ENCODE data around the gene CHSY1. TPM values are rescaled to one million over a fixed set of nuclear protein-coding genes. Genes with fewer than 3 reads are reported as not detected.
"Not testable (repeated sequence)": the region's sequence is repeated elsewhere in the genome, so short reads cannot be mapped to it uniquely, and the experiment has no call there.

Gene CHSY1
- total RNA-seq, 1 donor from 2014 or later = 38.2 TPM

DNA sequence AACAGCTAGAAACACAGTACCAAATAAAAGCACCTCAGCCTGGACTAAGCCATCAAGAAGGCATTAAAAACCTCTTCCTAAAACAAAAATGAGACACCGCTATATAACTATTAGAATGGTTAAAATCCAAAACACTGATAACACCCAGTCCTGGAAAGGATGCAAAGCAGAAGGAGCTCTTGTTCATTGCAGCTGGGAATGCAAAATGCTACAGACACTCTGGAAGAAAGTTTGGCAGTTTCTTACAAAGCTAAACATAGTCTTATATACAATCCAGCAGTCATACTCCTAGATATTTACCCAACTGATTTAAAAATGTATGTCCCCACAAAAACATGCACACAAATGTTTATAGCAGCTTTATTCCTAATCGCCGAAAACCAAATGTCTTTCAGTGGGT lies 35.7 kb downstream of the CHSY1 start:
- Mint-ChIP-seq H3K27me3 (ENCODE audit: unreplicated experiment) (peaks cover 2% of the 10 kb centered on the region), H3K9me3 (ENCODE audit: unreplicated experiment) (peaks cover 6% of the 10 kb centered on the region), H3K4me1 (ENCODE audit: low read depth, unreplicated experiment) (peaks cover 23% of the 10 kb centered on the region), H3K27ac (ENCODE audit: unreplicated experiment) (no peak overlapping the region), H3K4me3 (ENCODE audit: unreplicated experiment) (no peak overlapping the region), H3K36me3 (ENCODE audit: unreplicated experiment) (no peaks in the 10 kb centered on the region)
- no peak for DNase-seq
- TF ChIP-seq, protein P1, sequence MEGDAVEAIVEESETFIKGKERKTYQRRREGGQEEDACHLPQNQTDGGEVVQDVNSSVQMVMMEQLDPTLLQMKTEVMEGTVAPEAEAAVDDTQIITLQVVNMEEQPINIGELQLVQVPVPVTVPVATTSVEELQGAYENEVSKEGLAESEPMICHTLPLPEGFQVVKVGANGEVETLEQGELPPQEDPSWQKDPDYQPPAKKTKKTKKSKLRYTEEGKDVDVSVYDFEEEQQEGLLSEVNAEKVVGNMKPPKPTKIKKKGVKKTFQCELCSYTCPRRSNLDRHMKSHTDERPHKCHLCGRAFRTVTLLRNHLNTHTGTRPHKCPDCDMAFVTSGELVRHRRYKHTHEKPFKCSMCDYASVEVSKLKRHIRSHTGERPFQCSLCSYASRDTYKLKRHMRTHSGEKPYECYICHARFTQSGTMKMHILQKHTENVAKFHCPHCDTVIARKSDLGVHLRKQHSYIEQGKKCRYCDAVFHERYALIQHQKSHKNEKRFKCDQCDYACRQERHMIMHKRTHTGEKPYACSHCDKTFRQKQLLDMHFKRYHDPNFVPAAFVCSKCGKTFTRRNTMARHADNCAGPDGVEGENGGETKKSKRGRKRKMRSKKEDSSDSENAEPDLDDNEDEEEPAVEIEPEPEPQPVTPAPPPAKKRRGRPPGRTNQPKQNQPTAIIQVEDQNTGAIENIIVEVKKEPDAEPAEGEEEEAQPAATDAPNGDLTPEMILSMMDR (IDR thresholded peaks at IDR 0.05; ENCODE audit: partially characterized antibody, unreplicated experiment) = no peak

GRCh38 chr15:101215681-101216080 lies 36.2 kb downstream of the CHSY1 start:
- H3K4me3 Mint-ChIP-seq (ENCODE audit: unreplicated experiment) = no peak overlapping the region
- peaks cover 20% of the 10 kb centered on the region for H3K4me1 Mint-ChIP-seq (ENCODE audit: low read depth, unreplicated experiment)
- TF ChIP-seq, protein P1 (IDR thresholded peaks at IDR 0.05; ENCODE audit: partially characterized antibody, unreplicated experiment) = no peak
- no peak for DNase-seq
- H3K9me3 Mint-ChIP-seq (ENCODE audit: unreplicated experiment) = peaks cover 6% of the 10 kb centered on the region
- peaks cover 1% of the 10 kb centered on the region for H3K27me3 Mint-ChIP-seq (ENCODE audit: unreplicated experiment)
- H3K27ac Mint-ChIP-seq (ENCODE audit: unreplicated experiment) = no peak overlapping the region
- H3K36me3 Mint-ChIP-seq (ENCODE audit: unreplicated experiment) = no peaks in the 10 kb centered on the region

DNA sequence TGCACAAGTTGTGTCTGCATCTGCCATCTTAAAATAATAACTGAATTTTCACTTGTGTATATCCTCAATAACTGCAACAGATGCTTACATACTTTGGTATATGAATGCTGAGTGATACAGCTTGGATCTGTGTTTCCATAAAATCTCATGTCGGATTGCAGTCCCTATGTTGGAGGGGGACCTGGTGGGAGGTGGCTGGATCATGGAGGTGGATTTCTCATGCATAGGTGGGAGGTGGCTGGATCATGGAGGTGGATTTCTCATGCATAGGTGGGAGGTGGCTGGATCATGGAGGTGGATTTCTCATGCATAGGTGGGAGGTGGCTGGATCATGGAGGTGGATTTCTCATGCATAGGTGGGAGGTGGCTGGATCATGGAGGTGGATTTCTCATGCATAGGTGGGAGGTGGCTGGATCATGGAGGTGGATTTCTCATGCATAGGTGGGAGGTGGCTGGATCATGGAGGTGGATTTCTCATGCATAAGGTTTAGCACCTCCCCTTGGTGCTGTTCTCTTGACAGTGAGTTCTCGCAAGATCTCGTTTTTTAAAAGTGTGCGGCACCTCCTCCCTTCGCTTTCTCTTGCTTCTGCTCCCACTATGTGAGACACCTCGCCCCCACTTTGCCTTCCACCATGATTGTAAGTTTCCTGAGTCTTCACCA lies 37.3 kb downstream of the CHSY1 start:
- not testable (repeated sequence) for H3K36me3 Mint-ChIP-seq (ENCODE audit: unreplicated experiment); DNase-seq; H3K27me3 Mint-ChIP-seq (ENCODE audit: unreplicated experiment); H3K27ac Mint-ChIP-seq (ENCODE audit: unreplicated experiment); H3K9me3 Mint-ChIP-seq (ENCODE audit: unreplicated experiment); H3K4me3 Mint-ChIP-seq (ENCODE audit: unreplicated experiment)
- peaks cover 14% of the 10 kb centered on the region for H3K4me1 Mint-ChIP-seq (ENCODE audit: low read depth, unreplicated experiment)

- peaks cover 11% of the 10 kb centered on the region for H3K4me1 Mint-ChIP-seq (ENCODE audit: low read depth, unreplicated experiment)
- H3K4me3 Mint-ChIP-seq (ENCODE audit: unreplicated experiment) = no peak overlapping the region
- H3K27ac Mint-ChIP-seq (ENCODE audit: unreplicated experiment) = no peak overlapping the region
- no peaks in the 10 kb centered on the region for H3K27me3 Mint-ChIP-seq (ENCODE audit: unreplicated experiment)
- H3K9me3 Mint-ChIP-seq (ENCODE audit: unreplicated experiment) = peaks cover 4% of the 10 kb centered on the region
- TF ChIP-seq, protein P1 (IDR thresholded peaks at IDR 0.05; ENCODE audit: partially characterized antibody, unreplicated experiment) = no peak
- no peak for DNase-seq
- H3K36me3 Mint-ChIP-seq (ENCODE audit: unreplicated experiment) = no peaks in the 10 kb centered on the region
Measured at GRCh38 chr15:101213570-101213969, 38.3 kb downstream of the CHSY1 start.

DNA sequence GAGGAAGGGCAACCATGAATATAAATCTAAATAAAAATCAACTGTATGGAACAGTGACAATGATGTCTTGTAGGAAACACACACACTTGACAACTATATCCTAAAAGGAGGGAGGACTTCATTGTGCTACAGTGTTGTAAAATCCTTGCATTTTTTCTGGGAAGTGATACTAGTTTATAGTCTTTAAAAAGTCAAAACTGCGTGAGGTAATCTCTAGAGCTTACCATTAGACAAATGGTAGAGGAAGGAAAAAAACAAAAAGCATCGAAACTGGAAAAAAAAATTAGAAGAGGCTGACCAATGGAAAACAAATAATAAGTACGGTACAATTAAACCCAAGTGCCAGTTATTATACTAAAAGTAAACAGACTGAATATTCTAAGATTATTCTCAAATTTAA lies 38.7 kb downstream of the CHSY1 start:
- H3K4me3 Mint-ChIP-seq (ENCODE audit: unreplicated experiment) = no peak overlapping the region
- TF ChIP-seq, protein P1 (IDR thresholded peaks at IDR 0.05; ENCODE audit: partially characterized antibody, unreplicated experiment) = no peak
- no peak for DNase-seq
- no peaks in the 10 kb centered on the region for H3K36me3 Mint-ChIP-seq (ENCODE audit: unreplicated experiment)
- no peak overlapping the region for H3K27ac Mint-ChIP-seq (ENCODE audit: unreplicated experiment)
- peaks cover 4% of the 10 kb centered on the region for H3K9me3 Mint-ChIP-seq (ENCODE audit: unreplicated experiment)
- no peaks in the 10 kb centered on the region for H3K27me3 Mint-ChIP-seq (ENCODE audit: unreplicated experiment)
- peaks cover 11% of the 10 kb centered on the region for H3K4me1 Mint-ChIP-seq (ENCODE audit: low read depth, unreplicated experiment)

All from glutamatergic neuron (in vitro differentiated cells).